SK-N-SH (cell line): ENCODE measurements around the gene PPIL1. TPM values are rescaled to one million over a fixed set of nuclear protein-coding genes. Genes with fewer than 3 reads are reported as not detected.

Source experiments
- CTCF ChIA-PET: fragments of 300-600, 350-600 bp; formaldehyde crosslinking; extraction: SDS; loops from one replicate; lab custom pipeline; 2021; lab: Yijun Ruan, JAX
- POLR2A ChIA-PET: fragments of 350-600 bp; sonication (Branson Sonifier 250); formaldehyde crosslinking; extraction: SDS; loops from one replicate; lab custom pipeline; 2020; ENCODE audit warnings: antibody characterized with exemption, inconsistent platforms; lab: Yijun Ruan, JAX
- DNase-seq: peaks from one replicate; pipeline ENCODE4 v3.0.0; 2012
- H2AFZ ChIP-seq: fragments of 200-600 bp; sonication (generic); 2 replicates; pipeline ENCODE4 v1.8.1; 2016; ENCODE audit warnings: antibody characterized with exemption, mild to moderate bottlenecking, low read depth
- H3F3A ChIP-seq: fragments of 200-600 bp; sonication (generic); replicated peaks from 2 replicates; pipeline ENCODE3; 2016; ENCODE audit warnings: antibody characterized with exemption, mild to moderate bottlenecking; ENCODE audit not compliant: insufficient read depth
- H3K27ac ChIP-seq, 2 experiments: fragments of 200-500 bp in 1 of 2; fragments of 200-600 bp in 1 of 2; sonication (Bioruptor generic) in 1 of 2; sonication (generic), shearing (Covaris generic) in 1 of 2; 2 replicates each; pipeline versions ENCODE4 v1.5.1 to v1.6.1; 2014 to 2016; ENCODE audit warnings: low read depth in 2 of 2, inconsistent platforms in 1 of 2, low read length in 1 of 2, mild to moderate bottlenecking in 1 of 2, mixed read lengths in 1 of 2
- H3K27me3 ChIP-seq: fragments of 200-600 bp; sonication (generic), shearing (Covaris generic); 2 replicates; pipeline ENCODE4 v1.6.1; 2016; ENCODE audit warnings: mixed run types; ENCODE audit not compliant: insufficient read depth
- H3K36me3 ChIP-seq, 2 experiments: fragments of 200-500 bp in 1 of 2; fragments of 200-600 bp in 1 of 2; sonication (Bioruptor generic) in 1 of 2; sonication (generic) in 1 of 2; replicated peaks in 1 of 2; 2 replicates each; pipeline versions ENCODE3 to v1.5.1; 2014 to 2016; ENCODE audit warnings: low read length in 1 of 2, mild to moderate bottlenecking in 1 of 2; ENCODE audit not compliant: insufficient read depth in 2 of 2, control insufficient read depth in 1 of 2
- H3K4me1 ChIP-seq, 2 experiments: fragments of 200-500 bp in 1 of 2; fragments of 200-600 bp in 1 of 2; sonication (Bioruptor generic) in 1 of 2; sonication (generic), shearing (Covaris generic) in 1 of 2; 2 replicates each; pipeline versions ENCODE4 v1.5.1 to v1.6.1; 2014 to 2016; ENCODE audit warnings: low read depth in 1 of 2, low read length in 1 of 2, mixed run types in 1 of 2; ENCODE audit not compliant: insufficient read depth in 2 of 2, control insufficient read depth in 1 of 2
- H3K4me2 ChIP-seq: fragments of 200-600 bp; sonication (generic), shearing (Covaris generic); 2 replicates; pipeline ENCODE4 v1.6.1; 2017; ENCODE audit warnings: mixed run types
- H3K4me3 ChIP-seq, 2 experiments: fragments of 200-500 bp in 1 of 2; fragments of 200-600 bp in 1 of 2; sonication (Bioruptor generic) in 1 of 2; sonication (generic), shearing (Covaris generic) in 1 of 2; 2 replicates each; pipeline versions ENCODE4 v1.5.1 to v1.8.1; 2014 to 2016; ENCODE audit warnings: low read depth in 2 of 2, inconsistent platforms in 1 of 2, low read length in 1 of 2, mild to moderate bottlenecking in 1 of 2, mixed read lengths in 1 of 2, moderate library complexity in 1 of 2
- H3K79me2 ChIP-seq: fragments of 200-600 bp; sonication (generic); 2 replicates; pipeline ENCODE4 v1.8.1; 2017; ENCODE audit warnings: mild to moderate bottlenecking; ENCODE audit not compliant: insufficient read depth
- H3K9ac ChIP-seq: fragments of 200-600 bp; sonication (generic); 2 replicates; pipeline ENCODE4 v1.6.1; 2017; ENCODE audit warnings: mixed run types
- H3K9me2 ChIP-seq: fragments of 200-600 bp; sonication (generic); 2 replicates; pipeline ENCODE4 v1.6.1; 2017; ENCODE audit warnings: mixed run types
- H3K9me3 ChIP-seq: fragments of 200-600 bp; sonication (generic); 2 replicates; pipeline ENCODE4 v1.6.1; 2017; ENCODE audit warnings: mixed run types, mild to moderate bottlenecking, moderate library complexity
- H4K20me1 ChIP-seq: fragments of 200-600 bp; sonication (generic); 2 replicates; pipeline ENCODE4 v1.6.1; 2017; ENCODE audit warnings: mild to moderate bottlenecking, mixed run types; ENCODE audit not compliant: insufficient read depth
- FOSL2 ChIP-seq: IDR thresholded peaks from 2 replicates; pipeline ENCODE4 v1.4.0; 2012; ENCODE audit warnings: low read depth, mild to moderate bottlenecking, moderate library complexity, borderline replicate concordance
- GABPA ChIP-seq: IDR thresholded peaks from 2 replicates; pipeline ENCODE4 v1.4.0; 2012; ENCODE audit warnings: low read depth, mild to moderate bottlenecking
- IRF3 ChIP-seq: fragments of 150-350 bp; IDR thresholded peaks from 2 replicates; pipeline ENCODE4 v1.6.1; 2016; ENCODE audit warnings: mild to moderate bottlenecking, low read depth, low read length
- MEF2A ChIP-seq: IDR thresholded peaks from 2 replicates; pipeline ENCODE4 v1.4.0; 2012; ENCODE audit warnings: low read depth, borderline replicate concordance
- PBX3 ChIP-seq: IDR thresholded peaks from 2 replicates; pipeline ENCODE4; 2012
- POLR2AphosphoS5 ChIP-seq: IDR thresholded peaks from 2 replicates; pipeline ENCODE4 v1.6.1; 2012; ENCODE audit warnings: low read depth, low read length
- RAD21 ChIP-seq: IDR thresholded peaks from 2 replicates; pipeline ENCODE4 v1.6.1; 2012; ENCODE audit warnings: mild to moderate bottlenecking, low read length
- RCOR1 ChIP-seq: fragments of 150-350 bp; IDR thresholded peaks from 2 replicates; pipeline ENCODE4 v1.6.1; 2017; ENCODE audit warnings: antibody characterized with exemption, low read length
- RFX5 ChIP-seq: IDR thresholded peaks from 2 replicates; pipeline ENCODE4 v1.6.1; 2012; ENCODE audit warnings: mild to moderate bottlenecking, improper control_type of control experiment, low read length
- SIN3A ChIP-seq: IDR thresholded peaks from 2 replicates; pipeline ENCODE4 v1.6.1; 2012; ENCODE audit warnings: low read depth, mild to moderate bottlenecking, low read length, moderate library complexity, borderline replicate concordance
- SMC3 ChIP-seq: IDR thresholded peaks from 2 replicates; pipeline ENCODE4 v1.6.1; 2012; ENCODE audit warnings: low read depth, low read length, improper control_type of control experiment
- TEAD4 ChIP-seq: IDR thresholded peaks from 2 replicates; pipeline ENCODE4 v1.4.0; 2012; ENCODE audit warnings: mild to moderate bottlenecking, borderline replicate concordance; ENCODE audit not compliant: insufficient read depth
- YY1 ChIP-seq: IDR thresholded peaks from 2 replicates; pipeline ENCODE4 v1.4.0; 2012; ENCODE audit warnings: low read depth, mild to moderate bottlenecking
- ZBTB33 ChIP-seq: IDR thresholded peaks from 2 replicates; pipeline ENCODE4 v1.4.0; 2012; ENCODE audit warnings: low read depth, borderline replicate concordance
- WGBS: methylation state at CpG from one replicate; pipeline ENCODE4 v1.1.6; 2017; ENCODE audit warnings: low lambda C conversion rate; 5-methylcytosine and 5-hydroxymethylcytosine counted together
- polyA plus RNA-seq, 3 experiments: library from polyadenylated mRNA; depleted of rRNA; stranded (reverse); fragments of >200 nt; gene quantifications; 2 replicates each; pipeline ENCODE4 v1.2.3, GENCODE V29; 2012
- TF ChIP-seq, protein P1 (sequence below): IDR thresholded peaks from 2 replicates; pipeline ENCODE4 v1.4.0; 2012; ENCODE audit warnings: low read depth
- TF ChIP-seq, protein P2 (sequence below): IDR thresholded peaks from 2 replicates; pipeline ENCODE4 v1.4.0; 2012; ENCODE audit warnings: low read depth, borderline replicate concordance
- TF ChIP-seq, protein P3 (sequence below): IDR thresholded peaks from 2 replicates; pipeline ENCODE4 v1.6.1; 2012; ENCODE audit warnings: mild to moderate bottlenecking, low read depth, low read length, moderate library complexity

PPIL1 gene
- polyA plus RNA-seq, 1 of the 3 experiments (the other 2 are of a cell fraction) = 36.6 TPM

GRCh38 chr6:36807750-36808149 lies 66.9 kb downstream of the PPIL1 start (continued):
- TF ChIP-seq SMC3 (no peak), TEAD4 (no peak), RFX5 (no peak)

DNA sequence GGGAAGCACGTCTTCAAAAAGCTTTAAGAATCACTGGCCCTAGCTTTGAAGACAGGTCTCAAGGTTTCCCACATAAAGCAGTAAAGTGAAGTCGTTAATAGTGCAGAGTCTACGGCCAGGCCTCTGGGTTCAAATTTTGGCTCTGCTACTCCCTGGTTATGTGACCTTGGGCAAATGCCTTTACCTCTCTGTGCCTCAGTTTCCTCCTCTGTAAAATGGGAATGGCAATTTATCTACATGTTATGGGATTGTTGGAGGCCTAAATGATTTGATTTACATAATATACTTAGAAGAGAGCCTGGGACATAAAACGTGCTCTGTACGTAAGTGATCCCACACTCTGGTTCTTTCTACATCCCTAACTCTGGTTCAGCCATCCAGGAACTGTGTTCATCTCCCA lies 67.5 kb downstream of the PPIL1 start:
- ChIA-PET CTCF (interaction anchor here (1.9 kb wide), 1 partner anchor 48 kb away, joined by 6 read pairs; no protein-coding TSS in a partner anchor), POLR2A (no interaction called here)
- Histone ChIP-seq H3K9me2 (no peaks in the 10 kb centered on the region), H3K27me3 (no peaks in the 10 kb centered on the region; the same call in 1 of the 2 replicates), H3K36me3 (no peaks in the 10 kb centered on the region), H3K27ac (no peak overlapping the region), H3F3A (no peaks in the 10 kb centered on the region), H3K79me2 (no peaks in the 10 kb centered on the region), H3K4me3 (no peak overlapping the region), H3K9me3 (no peaks in the 10 kb centered on the region), H3K9ac (no peak overlapping the region), H4K20me1 (no peaks in the 10 kb centered on the region), H3K4me2 (no peak overlapping the region), H3K4me1 (no peaks in the 10 kb centered on the region), H2AFZ (no peak overlapping the region)
- TF ChIP-seq RAD21 (no peak), ZBTB33 (no peak), RCOR1 (no peak)
- TF ChIP-seq, protein P1, sequence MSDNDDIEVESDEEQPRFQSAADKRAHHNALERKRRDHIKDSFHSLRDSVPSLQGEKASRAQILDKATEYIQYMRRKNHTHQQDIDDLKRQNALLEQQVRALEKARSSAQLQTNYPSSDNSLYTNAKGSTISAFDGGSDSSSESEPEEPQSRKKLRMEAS = no peak
- TF ChIP-seq, protein P2, sequence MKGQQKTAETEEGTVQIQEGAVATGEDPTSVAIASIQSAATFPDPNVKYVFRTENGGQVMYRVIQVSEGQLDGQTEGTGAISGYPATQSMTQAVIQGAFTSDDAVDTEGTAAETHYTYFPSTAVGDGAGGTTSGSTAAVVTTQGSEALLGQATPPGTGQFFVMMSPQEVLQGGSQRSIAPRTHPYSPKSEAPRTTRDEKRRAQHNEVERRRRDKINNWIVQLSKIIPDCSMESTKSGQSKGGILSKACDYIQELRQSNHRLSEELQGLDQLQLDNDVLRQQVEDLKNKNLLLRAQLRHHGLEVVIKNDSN = no peak
- WGBS = 81% methylated on average over 5 of the region's 5 CpGs
- no peak for DNase-seq

- WGBS = 74% methylated on average over 7 of the region's 8 CpGs
- no peaks in the 10 kb centered on the region; the same call in 1 of the 2 replicates for H3K27me3 ChIP-seq
- TF ChIP-seq FOSL2 (no peak), SMC3 (no peak), PBX3 (no peak), SIN3A (no peak), GABPA (no peak), MEF2A (no peak), IRF3 (no peak), POLR2AphosphoS5 (no peak), YY1 (no peak)
- TF ChIP-seq, protein P3, sequence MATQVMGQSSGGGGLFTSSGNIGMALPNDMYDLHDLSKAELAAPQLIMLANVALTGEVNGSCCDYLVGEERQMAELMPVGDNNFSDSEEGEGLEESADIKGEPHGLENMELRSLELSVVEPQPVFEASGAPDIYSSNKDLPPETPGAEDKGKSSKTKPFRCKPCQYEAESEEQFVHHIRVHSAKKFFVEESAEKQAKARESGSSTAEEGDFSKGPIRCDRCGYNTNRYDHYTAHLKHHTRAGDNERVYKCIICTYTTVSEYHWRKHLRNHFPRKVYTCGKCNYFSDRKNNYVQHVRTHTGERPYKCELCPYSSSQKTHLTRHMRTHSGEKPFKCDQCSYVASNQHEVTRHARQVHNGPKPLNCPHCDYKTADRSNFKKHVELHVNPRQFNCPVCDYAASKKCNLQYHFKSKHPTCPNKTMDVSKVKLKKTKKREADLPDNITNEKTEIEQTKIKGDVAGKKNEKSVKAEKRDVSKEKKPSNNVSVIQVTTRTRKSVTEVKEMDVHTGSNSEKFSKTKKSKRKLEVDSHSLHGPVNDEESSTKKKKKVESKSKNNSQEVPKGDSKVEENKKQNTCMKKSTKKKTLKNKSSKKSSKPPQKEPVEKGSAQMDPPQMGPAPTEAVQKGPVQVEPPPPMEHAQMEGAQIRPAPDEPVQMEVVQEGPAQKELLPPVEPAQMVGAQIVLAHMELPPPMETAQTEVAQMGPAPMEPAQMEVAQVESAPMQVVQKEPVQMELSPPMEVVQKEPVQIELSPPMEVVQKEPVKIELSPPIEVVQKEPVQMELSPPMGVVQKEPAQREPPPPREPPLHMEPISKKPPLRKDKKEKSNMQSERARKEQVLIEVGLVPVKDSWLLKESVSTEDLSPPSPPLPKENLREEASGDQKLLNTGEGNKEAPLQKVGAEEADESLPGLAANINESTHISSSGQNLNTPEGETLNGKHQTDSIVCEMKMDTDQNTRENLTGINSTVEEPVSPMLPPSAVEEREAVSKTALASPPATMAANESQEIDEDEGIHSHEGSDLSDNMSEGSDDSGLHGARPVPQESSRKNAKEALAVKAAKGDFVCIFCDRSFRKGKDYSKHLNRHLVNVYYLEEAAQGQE = no peak
Measured at GRCh38 chr6:36805917-36806316, 68.7 kb downstream of the PPIL1 start.

More at GRCh38 chr6:36805917-36806316, 68.7 kb downstream of the PPIL1 start:
- Histone ChIP-seq H3F3A (no peaks in the 10 kb centered on the region), H3K9me2 (no peaks in the 10 kb centered on the region), H3K36me3 (no peaks in the 10 kb centered on the region), H2AFZ (no peak overlapping the region), H3K4me3 (no peak overlapping the region), H3K4me2 (no peak overlapping the region), H3K79me2 (no peaks in the 10 kb centered on the region), H4K20me1 (no peaks in the 10 kb centered on the region), H3K9me3 (no peaks in the 10 kb centered on the region), H3K4me1 (no peaks in the 10 kb centered on the region), H3K9ac (no peak overlapping the region), H3K27ac (no peak overlapping the region)
- CTCF ChIA-PET = interaction anchor here (1.0 to 1.9 kb wide), 5 partner anchors 15 to 404 kb away, joined by 3 to 6 read pairs (median 4); no protein-coding TSS in a partner anchor
- POLR2A ChIA-PET = no interaction called here
- no peak for DNase-seq
